ENCODE results near the gene GTF2F2. TPM values are rescaled to one million over a fixed set of nuclear protein-coding genes. Genes with fewer than 3 reads are reported as not detected.

Gene GTF2F2
- total RNA-seq, 1 experiment from 2014 or later: 40.1 TPM

DNA sequence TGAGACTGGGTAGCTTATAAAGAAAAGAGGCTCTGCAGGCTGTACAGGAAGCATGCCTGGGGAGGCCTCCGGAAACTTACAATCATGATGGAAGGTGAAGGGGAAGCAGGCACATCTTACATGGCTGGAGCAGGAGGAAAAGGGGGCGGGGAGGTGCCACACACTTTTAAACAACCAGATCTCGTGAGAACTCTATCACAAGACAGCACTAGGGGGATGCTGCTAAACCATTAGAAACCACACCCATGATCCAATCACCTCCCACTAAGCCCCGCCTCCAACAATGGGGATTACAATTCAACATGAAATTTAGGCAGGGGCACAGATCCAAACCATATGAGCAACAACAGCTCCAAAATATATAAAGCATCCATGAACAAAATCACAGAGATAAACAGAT is 46.5 kb upstream of the GTF2F2 start (continued):
- TF ChIP-seq, protein P1, sequence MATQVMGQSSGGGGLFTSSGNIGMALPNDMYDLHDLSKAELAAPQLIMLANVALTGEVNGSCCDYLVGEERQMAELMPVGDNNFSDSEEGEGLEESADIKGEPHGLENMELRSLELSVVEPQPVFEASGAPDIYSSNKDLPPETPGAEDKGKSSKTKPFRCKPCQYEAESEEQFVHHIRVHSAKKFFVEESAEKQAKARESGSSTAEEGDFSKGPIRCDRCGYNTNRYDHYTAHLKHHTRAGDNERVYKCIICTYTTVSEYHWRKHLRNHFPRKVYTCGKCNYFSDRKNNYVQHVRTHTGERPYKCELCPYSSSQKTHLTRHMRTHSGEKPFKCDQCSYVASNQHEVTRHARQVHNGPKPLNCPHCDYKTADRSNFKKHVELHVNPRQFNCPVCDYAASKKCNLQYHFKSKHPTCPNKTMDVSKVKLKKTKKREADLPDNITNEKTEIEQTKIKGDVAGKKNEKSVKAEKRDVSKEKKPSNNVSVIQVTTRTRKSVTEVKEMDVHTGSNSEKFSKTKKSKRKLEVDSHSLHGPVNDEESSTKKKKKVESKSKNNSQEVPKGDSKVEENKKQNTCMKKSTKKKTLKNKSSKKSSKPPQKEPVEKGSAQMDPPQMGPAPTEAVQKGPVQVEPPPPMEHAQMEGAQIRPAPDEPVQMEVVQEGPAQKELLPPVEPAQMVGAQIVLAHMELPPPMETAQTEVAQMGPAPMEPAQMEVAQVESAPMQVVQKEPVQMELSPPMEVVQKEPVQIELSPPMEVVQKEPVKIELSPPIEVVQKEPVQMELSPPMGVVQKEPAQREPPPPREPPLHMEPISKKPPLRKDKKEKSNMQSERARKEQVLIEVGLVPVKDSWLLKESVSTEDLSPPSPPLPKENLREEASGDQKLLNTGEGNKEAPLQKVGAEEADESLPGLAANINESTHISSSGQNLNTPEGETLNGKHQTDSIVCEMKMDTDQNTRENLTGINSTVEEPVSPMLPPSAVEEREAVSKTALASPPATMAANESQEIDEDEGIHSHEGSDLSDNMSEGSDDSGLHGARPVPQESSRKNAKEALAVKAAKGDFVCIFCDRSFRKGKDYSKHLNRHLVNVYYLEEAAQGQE (IDR thresholded peaks at IDR 0.05; ENCODE audit: low read depth): no peak
- TF ChIP-seq TCF7L2 (IDR thresholded peaks at IDR 0.05; ENCODE audit: borderline replicate concordance, extremely low read depth, insufficient read depth, insufficient read length): no peak
- no peak for TF ChIP-seq SIN3A (IDR thresholded peaks at IDR 0.05; ENCODE audit: low read depth)

DNA sequence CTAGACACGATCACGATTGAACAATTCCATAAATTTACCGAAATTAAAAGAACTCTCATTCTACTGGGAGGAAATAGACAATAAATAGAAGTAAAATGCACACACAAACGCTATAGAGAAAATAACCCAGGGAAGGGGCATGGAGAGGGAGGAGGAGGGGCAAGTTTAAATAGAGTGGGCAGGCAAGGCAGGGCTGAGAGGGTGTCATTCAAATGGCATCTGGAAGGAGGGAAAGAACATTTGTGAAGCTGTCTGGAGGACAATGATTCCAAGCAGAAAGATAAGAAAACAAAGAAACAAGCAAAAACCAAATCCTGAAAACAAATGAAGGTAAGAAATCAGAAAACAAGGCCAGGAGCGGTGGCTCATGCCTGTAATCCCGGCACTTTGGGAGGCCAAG is 45.6 kb upstream of the GTF2F2 start:
- no peak for ATAC-seq
- ChIA-PET POLR2A (no interaction called here), RAD21 (ENCODE audit: low non-redundant PET in 1 of 2, low total read pairs in 2 of 2, uncharacterized antibody in 2 of 2, unreplicated experiment in 2 of 2) (no interaction called here), CTCF (no interaction called here)
- H3K36me3 ChIP-seq (ENCODE audit: control insufficient read depth in 1 of 2, insufficient read depth in 2 of 2, low read length in 2 of 2): no peaks in the 10 kb centered on the region
- TF ChIP-seq, protein P1 (IDR thresholded peaks at IDR 0.05; ENCODE audit: low read depth): no peak
- TF ChIP-seq ZFX (IDR thresholded peaks at IDR 0.05) (no peak), EZH2phosphoT487 (IDR thresholded peaks at IDR 0.05; ENCODE audit: borderline replicate concordance) (no peak), JUND (IDR thresholded peaks at IDR 0.05) (no peak), SIN3A (IDR thresholded peaks at IDR 0.05; ENCODE audit: low read depth) (no peak), FOSL1 (IDR thresholded peaks at IDR 0.05; ENCODE audit: low read depth) (no peak), SRF (IDR thresholded peaks at IDR 0.05; ENCODE audit: low read depth) (no peak), EGR1 (IDR thresholded peaks at IDR 0.05; ENCODE audit: low read depth) (no peak), ZNF274 (IDR thresholded peaks at IDR 0.05; ENCODE audit: low read depth, low read length) (no peak), RAD21 (IDR thresholded peaks at IDR 0.05; ENCODE audit: low read depth) (no peak)
- TF ChIP-seq, protein P2, sequence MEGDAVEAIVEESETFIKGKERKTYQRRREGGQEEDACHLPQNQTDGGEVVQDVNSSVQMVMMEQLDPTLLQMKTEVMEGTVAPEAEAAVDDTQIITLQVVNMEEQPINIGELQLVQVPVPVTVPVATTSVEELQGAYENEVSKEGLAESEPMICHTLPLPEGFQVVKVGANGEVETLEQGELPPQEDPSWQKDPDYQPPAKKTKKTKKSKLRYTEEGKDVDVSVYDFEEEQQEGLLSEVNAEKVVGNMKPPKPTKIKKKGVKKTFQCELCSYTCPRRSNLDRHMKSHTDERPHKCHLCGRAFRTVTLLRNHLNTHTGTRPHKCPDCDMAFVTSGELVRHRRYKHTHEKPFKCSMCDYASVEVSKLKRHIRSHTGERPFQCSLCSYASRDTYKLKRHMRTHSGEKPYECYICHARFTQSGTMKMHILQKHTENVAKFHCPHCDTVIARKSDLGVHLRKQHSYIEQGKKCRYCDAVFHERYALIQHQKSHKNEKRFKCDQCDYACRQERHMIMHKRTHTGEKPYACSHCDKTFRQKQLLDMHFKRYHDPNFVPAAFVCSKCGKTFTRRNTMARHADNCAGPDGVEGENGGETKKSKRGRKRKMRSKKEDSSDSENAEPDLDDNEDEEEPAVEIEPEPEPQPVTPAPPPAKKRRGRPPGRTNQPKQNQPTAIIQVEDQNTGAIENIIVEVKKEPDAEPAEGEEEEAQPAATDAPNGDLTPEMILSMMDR (IDR thresholded peaks at IDR 0.05 in 2 of 3, conservative IDR thresholded peaks at IDR 0.05 in 1 of 3; ENCODE audit: borderline replicate concordance in 1 of 3, insufficient read depth in 1 of 3, low read depth in 2 of 3, low read length in 2 of 3): no peak
- TF ChIP-seq, protein P3, sequence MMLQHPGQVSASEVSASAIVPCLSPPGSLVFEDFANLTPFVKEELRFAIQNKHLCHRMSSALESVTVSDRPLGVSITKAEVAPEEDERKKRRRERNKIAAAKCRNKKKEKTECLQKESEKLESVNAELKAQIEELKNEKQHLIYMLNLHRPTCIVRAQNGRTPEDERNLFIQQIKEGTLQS (IDR thresholded peaks at IDR 0.05): no peak
- TF ChIP-seq, protein P4, sequence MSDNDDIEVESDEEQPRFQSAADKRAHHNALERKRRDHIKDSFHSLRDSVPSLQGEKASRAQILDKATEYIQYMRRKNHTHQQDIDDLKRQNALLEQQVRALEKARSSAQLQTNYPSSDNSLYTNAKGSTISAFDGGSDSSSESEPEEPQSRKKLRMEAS (IDR thresholded peaks at IDR 0.05): no peak
- no peak overlapping the region for H3K4me3 ChIP-seq (replicated peaks in 1 of 2; ENCODE audit: low read depth in 1 of 2, low read length in 2 of 2)
- no peaks in the 10 kb centered on the region for H3K27me3 ChIP-seq (ENCODE audit: insufficient read depth, low read length)
- no peak overlapping the region for H2AFZ ChIP-seq (ENCODE audit: low read depth, low read length, poor library complexity, severe bottlenecking)
- no TSS peak for BruUV-seq (replicated peaks)
- no peaks in the 10 kb centered on the region for H3K79me2 ChIP-seq (ENCODE audit: insufficient read depth, low read length)
- H4K20me1 ChIP-seq (ENCODE audit: insufficient read depth): no peaks in the 10 kb centered on the region
- no peaks in the 10 kb centered on the region for H3K9me3 ChIP-seq (ENCODE audit: control insufficient read depth in 1 of 2, insufficient read depth in 1 of 2, low read depth in 1 of 2, low read length in 2 of 2)
- no peak overlapping the region for H3K4me2 ChIP-seq (ENCODE audit: low read length)
- intact Hi-C loops (cut with micrococcal nuclease): no loop called here
- no peak overlapping the region for H3K9ac ChIP-seq (ENCODE audit: low read length)
- no peak overlapping the region for H3K27ac ChIP-seq (ENCODE audit: low read depth, low read length)
- H3K4me1 ChIP-seq (ENCODE audit: control insufficient read depth in 1 of 2, insufficient read depth in 2 of 2, low read length in 2 of 2): peaks cover 0 to 5% of the 10 kb centered on the region in 2 experiments; a peak in 2 of 4 replicates
- no peak for DNase-seq (ENCODE audit: low read depth, low spot score)
- H3K9me2 ChIP-seq (ENCODE audit: insufficient read depth): no peaks in the 10 kb centered on the region

All from HCT116 (cell line).